ENCODE measurements around the gene ALG14.

ALG14 gene

GRCh38 chr1:94925561-94926125 is 147.1 kb downstream of the ALG14 start:
- Histone ChIP-seq H3K36me3 (replicated peaks) (no peaks in the 10 kb centered on the region), H3K27me3 (replicated peaks) (no peaks in the 10 kb centered on the region), H3K27ac (peak overlapping the region; percentile 86), H3K4me3 (ENCODE audit: low read depth, low read length) (peak overlapping the region; percentile 86)
- in situ Hi-C loops (cut with HindIII; ENCODE audit: low pct_ligation_motif_present, low sequenced_read_pairs) = no loop called here
- TF ChIP-seq CTCF (IDR thresholded peaks at IDR 0.05; ENCODE audit: low read depth, low read length, missing control alignments) = peak; percentile 35
- peak; percentile 78 for DNase-seq

DNA sequence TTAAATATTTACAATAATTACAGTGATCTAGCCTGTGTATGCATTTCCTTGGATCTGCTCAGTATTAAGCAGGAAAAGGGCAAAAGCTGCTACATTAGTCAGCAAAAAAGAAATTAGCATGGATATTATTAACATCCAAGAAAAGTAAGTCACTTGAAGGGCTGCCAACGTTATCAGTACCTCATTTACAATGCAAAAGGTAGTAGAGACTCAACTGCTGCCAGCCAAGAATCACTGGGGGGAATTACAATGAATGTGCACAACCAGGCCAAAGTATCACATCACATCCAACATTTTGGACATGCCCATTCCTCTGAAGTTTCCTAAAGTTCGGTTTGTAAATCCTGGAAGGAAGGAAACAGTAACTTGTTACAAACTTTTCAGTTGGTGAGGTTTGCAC is 147.7 kb downstream of the ALG14 start:
- Histone ChIP-seq H3K36me3 (replicated peaks) (no peaks in the 10 kb centered on the region), H3K4me3 (ENCODE audit: low read depth, low read length) (peak overlapping the region; percentile 86), H3K27ac (peak overlapping the region; percentile 86), H3K27me3 (replicated peaks) (no peaks in the 10 kb centered on the region)
- DNase-seq = no peak
- TF ChIP-seq CTCF (IDR thresholded peaks at IDR 0.05; ENCODE audit: low read depth, low read length, missing control alignments) = no peak
- in situ Hi-C loops (cut with HindIII; ENCODE audit: low pct_ligation_motif_present, low sequenced_read_pairs) = no loop called here
